DMS79 treated with DMSO at 0.1 percent for 48 hours (cell line): ENCODE data around the gene MBD3L5.
"Not testable (repeated sequence)": the region's sequence is repeated elsewhere in the genome, so short reads cannot be mapped to it uniquely, and the experiment has no call there.

ENCODE experiments used
- DNase-seq: peaks from one replicate; lab custom pipeline; 2025; lab: John Stamatoyannopoulos, UW

MBD3L5 gene

GRCh38 chr19:7030278-7030677 is at the start of gene MBD3L5:
Gene MBD3L5, plus strand, starts transcription at chr19:7030578. Its CDS starts 34 bp downstream, at chr19:7030612.
- not testable (repeated sequence) for DNase-seq

GRCh38 chr19:6983448-6983847 is 46.9 kb upstream of the MBD3L5 start:
- DNase-seq, result no peak

GRCh38 chr19:6987850-6988249 is 42.5 kb upstream of the MBD3L5 start:
- DNase-seq, result no peak

GRCh38 chr19:6988257-6988656 is 42.1 kb upstream of the MBD3L5 start:
- no peak for DNase-seq

- no peak for DNase-seq
Measured at GRCh38 chr19:6995054-6995453, 35.3 kb upstream of the MBD3L5 start.

GRCh38 chr19:6996810-6997209 is 33.6 kb upstream of the MBD3L5 start:
- DNase-seq, result no peak

- no peak for DNase-seq
Measured at GRCh38 chr19:6997679-6998445, 32.5 kb upstream of the MBD3L5 start.

- no peak for DNase-seq
Measured at GRCh38 chr19:6999933-7000332, 30.4 kb upstream of the MBD3L5 start.

- DNase-seq, result no peak
Measured at GRCh38 chr19:7000333-7000732, 30.0 kb upstream of the MBD3L5 start.

- no peak for DNase-seq
Measured at GRCh38 chr19:7000816-7001215, 29.6 kb upstream of the MBD3L5 start.

- no peak for DNase-seq
Measured at GRCh38 chr19:7004313-7004931, 26.0 kb upstream of the MBD3L5 start.

- DNase-seq, result no peak
Measured at GRCh38 chr19:7006135-7006704, 24.2 kb upstream of the MBD3L5 start.

- DNase-seq, result no peak
Measured at GRCh38 chr19:7007859-7008258, 22.5 kb upstream of the MBD3L5 start.

GRCh38 chr19:7010722-7011593 is 19.4 kb upstream of the MBD3L5 start:
- DNase-seq, result no peak

GRCh38 chr19:7013678-7014077 is 16.7 kb upstream of the MBD3L5 start:
- no peak for DNase-seq

- DNase-seq, result no peak
Measured at GRCh38 chr19:7018828-7019227, 11.6 kb upstream of the MBD3L5 start.

GRCh38 chr19:7021331-7021730 is 9.0 kb upstream of the MBD3L5 start, which contains the start of gene MBD3L2B:
Gene MBD3L2B, minus strand, starts transcription at chr19:7021431. Its CDS starts 34 bp downstream, at chr19:7021397.
- DNase-seq, result not testable (repeated sequence)

- not testable (repeated sequence) for DNase-seq
Measured at GRCh38 chr19:7028790-7029189, 1.6 kb upstream of the MBD3L5 start.

- DNase-seq, result not testable (repeated sequence)
Measured at GRCh38 chr19:7040079-7040478, 9.7 kb downstream of the MBD3L5 start, which contains the start of gene MBD3L4. Gene MBD3L4, minus strand, starts transcription at chr19:7040179. Its CDS starts 35 bp downstream, at chr19:7040144.

GRCh38 chr19:7041563-7041962 is 11.2 kb downstream of the MBD3L5 start:
- not testable (repeated sequence) for DNase-seq

GRCh38 chr19:7049021-7049420 is 18.6 kb downstream of the MBD3L5 start, which contains the start of gene MBD3L2:
Gene MBD3L2, plus strand, starts transcription at chr19:7049321. Its CDS starts 53 bp downstream, at chr19:7049374.
- not testable (repeated sequence) for DNase-seq

- DNase-seq, result not testable (repeated sequence)
Measured at GRCh38 chr19:7051421-7051820, 21.0 kb downstream of the MBD3L5 start.
